ENCODE measurements around the gene ALOX12.

ALOX12 gene

GRCh38 chr17:7027335-7027734, 31.5 kb downstream of the ALOX12 start:
- Histone ChIP-seq H3K23ac (ENCODE audit: low read depth, low read length, poor library complexity) (no peak overlapping the region), H2BK5ac (ENCODE audit: low read length) (no peak overlapping the region), H3K79me1 (ENCODE audit: low read depth, low read length) (peaks cover 1% of the 10 kb centered on the region), H3K4me1 (ENCODE audit: control insufficient read depth in 2 of 2, insufficient read depth in 1 of 2, low read depth in 1 of 2, low read length in 2 of 2) (peaks cover 0 to 4% of the 10 kb centered on the region in 2 donors), H3K4me2 (ENCODE audit: insufficient read depth, low read length, poor library complexity, severe bottlenecking) (no peak overlapping the region), H2BK12ac (ENCODE audit: low read length) (no peak overlapping the region), H4K8ac (ENCODE audit: low read depth, low read length) (no peak overlapping the region), H2BK15ac (ENCODE audit: low read length) (peak overlapping the region; percentile 87), H3K36me3 (replicated peaks in 1 of 2; ENCODE audit: control insufficient read depth in 2 of 2, insufficient read depth in 2 of 2, low read length in 2 of 2) (no peaks in the 10 kb centered on the region), H3K27me3 (ENCODE audit: control insufficient read depth in 3 of 3, insufficient read depth in 3 of 3, low read depth in 1 of 3, low read length in 3 of 3) (peaks cover 10 to 35% (median 20%) of the 10 kb centered on the region in 3 experiments), H2AK5ac (ENCODE audit: low read depth, low read length) (peak overlapping the region; percentile 89), H3K4ac (ENCODE audit: low read length) (no peak overlapping the region), H2AFZ (ENCODE audit: low read length) (no peak overlapping the region), H4K91ac (ENCODE audit: low read depth, low read length, poor library complexity) (no peak overlapping the region), H3K4me3 (ENCODE audit: low read length in 2 of 2) (no peak overlapping the region), H2BK120ac (ENCODE audit: low read depth, low read length) (no peak overlapping the region), H3K27ac (replicated peaks; ENCODE audit: low read length) (no peak overlapping the region), H3K14ac (ENCODE audit: low read length) (no peak overlapping the region), H3K9me3 (replicated peaks in 1 of 2; ENCODE audit: control insufficient read depth in 2 of 2, insufficient read depth in 1 of 2, low read depth in 1 of 2, low read length in 2 of 2) (peaks cover 0 to 8% of the 10 kb centered on the region in 2 donors), H3K18ac (ENCODE audit: low read length) (no peak overlapping the region), H3K9ac (ENCODE audit: low read depth, low read length, poor library complexity) (peak overlapping the region; percentile 63)
- DNase-seq (ENCODE audit: low spot score), result no peak
- WGBS, 2 donors (ENCODE audit: extremely low coverage in 2 of 2, insufficient read length in 2 of 2, insufficient replicate concordance in 1 of 2), result no CpG with 5 or more reads among the region's 13 CpGs

DNA sequence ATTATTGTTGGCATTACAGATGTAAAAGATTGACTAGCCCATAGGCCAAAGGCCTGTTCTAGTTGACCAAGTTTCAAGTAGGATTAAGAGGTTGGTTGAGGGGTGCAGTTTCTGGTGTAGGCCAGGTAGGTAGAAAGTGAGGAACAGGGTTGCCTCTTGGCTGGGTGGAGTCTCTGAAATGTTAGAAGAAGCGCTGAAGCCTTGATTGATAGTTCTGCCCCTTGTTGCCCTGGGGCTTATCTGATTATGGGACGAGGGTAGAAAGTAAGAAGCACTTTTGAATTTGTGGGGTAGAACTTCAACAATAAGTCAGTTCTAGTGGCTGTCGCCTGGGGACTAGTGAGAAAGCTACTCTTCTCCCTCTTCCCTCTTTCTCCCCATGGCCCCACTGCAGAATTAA, 33.2 kb downstream of the ALOX12 start:
- Histone ChIP-seq H4K91ac (ENCODE audit: low read depth, low read length, poor library complexity) (no peak overlapping the region), H3K4me2 (ENCODE audit: insufficient read depth, low read length, poor library complexity, severe bottlenecking) (no peak overlapping the region), H2AK5ac (ENCODE audit: low read depth, low read length) (no peak overlapping the region), H2AFZ (ENCODE audit: low read length) (no peak overlapping the region), H2BK120ac (ENCODE audit: low read depth, low read length) (no peak overlapping the region), H3K14ac (ENCODE audit: low read length) (no peak overlapping the region), H3K4ac (ENCODE audit: low read length) (no peak overlapping the region), H3K4me1 (ENCODE audit: control insufficient read depth in 2 of 2, insufficient read depth in 1 of 2, low read depth in 1 of 2, low read length in 2 of 2) (peaks cover 0 to under 1% of the 10 kb centered on the region in 2 donors), H3K23ac (ENCODE audit: low read depth, low read length, poor library complexity) (no peak overlapping the region), H3K4me3 (ENCODE audit: low read length in 2 of 2) (no peak overlapping the region), H3K9ac (ENCODE audit: low read depth, low read length, poor library complexity) (no peak overlapping the region), H3K27ac (replicated peaks; ENCODE audit: low read length) (no peak overlapping the region), H3K9me3 (replicated peaks in 1 of 2; ENCODE audit: control insufficient read depth in 2 of 2, insufficient read depth in 1 of 2, low read depth in 1 of 2, low read length in 2 of 2) (no peaks in the 10 kb centered on the region), H3K27me3 (ENCODE audit: control insufficient read depth in 3 of 3, insufficient read depth in 3 of 3, low read depth in 1 of 3, low read length in 3 of 3) (peaks cover 0 to 21% (median 3%) of the 10 kb centered on the region in 3 experiments), H3K79me1 (ENCODE audit: low read depth, low read length) (no peaks in the 10 kb centered on the region), H2BK5ac (ENCODE audit: low read length) (no peak overlapping the region), H2BK12ac (ENCODE audit: low read length) (no peak overlapping the region), H2BK15ac (ENCODE audit: low read length) (no peak overlapping the region), H3K36me3 (replicated peaks in 1 of 2; ENCODE audit: control insufficient read depth in 2 of 2, insufficient read depth in 2 of 2, low read length in 2 of 2) (no peaks in the 10 kb centered on the region), H4K8ac (ENCODE audit: low read depth, low read length) (no peak overlapping the region), H3K18ac (ENCODE audit: low read length) (no peak overlapping the region)
- no CpG with 5 or more reads among the region's 3 CpGs for WGBS, 2 donors (ENCODE audit: extremely low coverage in 2 of 2, insufficient read length in 2 of 2, insufficient replicate concordance in 1 of 2)
- no peak for DNase-seq (ENCODE audit: low spot score)

- H3K9ac ChIP-seq (ENCODE audit: low read depth, low read length, poor library complexity), result no peak overlapping the region
- no peaks in the 10 kb centered on the region for H3K9me3 ChIP-seq (replicated peaks in 1 of 2; ENCODE audit: control insufficient read depth in 2 of 2, insufficient read depth in 1 of 2, low read depth in 1 of 2, low read length in 2 of 2)
- no peak overlapping the region for H4K8ac ChIP-seq (ENCODE audit: low read depth, low read length)
- no peak overlapping the region for H3K4me3 ChIP-seq (ENCODE audit: low read length in 2 of 2)
- H3K27me3 ChIP-seq (ENCODE audit: control insufficient read depth in 3 of 3, insufficient read depth in 3 of 3, low read depth in 1 of 3, low read length in 3 of 3), result peaks cover 0 to 15% (median 0%) of the 10 kb centered on the region in 3 experiments
- H4K91ac ChIP-seq (ENCODE audit: low read depth, low read length, poor library complexity), result no peak overlapping the region
- H2BK15ac ChIP-seq (ENCODE audit: low read length), result no peak overlapping the region
- H3K23ac ChIP-seq (ENCODE audit: low read depth, low read length, poor library complexity), result no peak overlapping the region
- no peak overlapping the region for H3K4me2 ChIP-seq (ENCODE audit: insufficient read depth, low read length, poor library complexity, severe bottlenecking)
- H3K4ac ChIP-seq (ENCODE audit: low read length), result no peak overlapping the region
- no peak overlapping the region for H3K27ac ChIP-seq (replicated peaks; ENCODE audit: low read length)
- no peak overlapping the region for H2AFZ ChIP-seq (ENCODE audit: low read length)
- no peak overlapping the region for H2AK5ac ChIP-seq (ENCODE audit: low read depth, low read length)
- H2BK5ac ChIP-seq (ENCODE audit: low read length), result no peak overlapping the region
- H2BK120ac ChIP-seq (ENCODE audit: low read depth, low read length), result no peak overlapping the region
- WGBS, 2 donors (ENCODE audit: extremely low coverage in 2 of 2, insufficient read length in 2 of 2, insufficient replicate concordance in 1 of 2), result no CpG with 5 or more reads among the region's 8 CpGs
- no peak overlapping the region for H3K14ac ChIP-seq (ENCODE audit: low read length)
- H3K18ac ChIP-seq (ENCODE audit: low read length), result no peak overlapping the region
- no peak overlapping the region for H2BK12ac ChIP-seq (ENCODE audit: low read length)
- no peaks in the 10 kb centered on the region for H3K79me1 ChIP-seq (ENCODE audit: low read depth, low read length)
- no peaks in the 10 kb centered on the region for H3K36me3 ChIP-seq (replicated peaks in 1 of 2; ENCODE audit: control insufficient read depth in 2 of 2, insufficient read depth in 2 of 2, low read length in 2 of 2)
- DNase-seq (ENCODE audit: low spot score), result no peak
- H3K4me1 ChIP-seq (ENCODE audit: control insufficient read depth in 2 of 2, insufficient read depth in 1 of 2, low read depth in 1 of 2, low read length in 2 of 2), result no peaks in the 10 kb centered on the region
Measured at GRCh38 chr17:7029659-7030058, 33.8 kb downstream of the ALOX12 start.

DNA sequence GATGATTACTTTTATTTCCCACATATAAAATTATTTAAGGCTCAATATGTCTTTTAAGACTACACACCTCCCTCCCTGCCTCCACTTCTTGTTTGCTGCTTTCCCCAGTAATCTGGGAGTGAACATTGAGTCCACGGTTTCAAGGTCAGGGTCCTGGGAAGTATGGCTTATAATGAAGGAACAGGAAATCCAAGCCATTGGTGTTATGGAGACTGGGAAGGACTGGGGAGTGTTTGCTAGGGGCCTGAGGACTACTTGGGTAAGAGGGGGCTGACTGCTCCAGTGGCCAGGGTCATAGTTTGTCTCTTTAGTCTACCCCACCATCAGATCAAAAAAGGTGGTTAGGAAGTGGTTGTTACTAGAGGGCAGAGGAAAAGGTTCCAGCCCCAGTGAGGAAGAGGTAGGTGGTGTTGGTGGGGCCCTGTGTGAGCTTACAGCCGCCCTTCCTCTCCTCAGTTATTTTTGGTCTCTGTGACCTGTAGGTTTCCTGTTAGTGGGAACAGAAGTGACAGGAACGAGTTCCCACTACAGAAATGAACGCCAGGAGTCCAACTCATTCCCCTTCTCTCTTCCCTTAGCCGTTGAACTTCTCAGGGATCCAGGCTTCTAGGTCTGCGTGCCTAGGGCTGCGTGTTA, 39.2 kb downstream of the ALOX12 start:
- no peak overlapping the region for H2BK5ac ChIP-seq (ENCODE audit: low read length)
- peaks cover 0 to 2% of the 10 kb centered on the region in 2 donors for H3K9me3 ChIP-seq (replicated peaks in 1 of 2; ENCODE audit: control insufficient read depth in 2 of 2, insufficient read depth in 1 of 2, low read depth in 1 of 2, low read length in 2 of 2)
- H2AK5ac ChIP-seq (ENCODE audit: low read depth, low read length), result no peak overlapping the region
- H3K9ac ChIP-seq (ENCODE audit: low read depth, low read length, poor library complexity), result peak overlapping the region; percentile 79
- peaks cover 9 to 10% of the 10 kb centered on the region in 2 donors for H3K4me1 ChIP-seq (ENCODE audit: control insufficient read depth in 2 of 2, insufficient read depth in 1 of 2, low read depth in 1 of 2, low read length in 2 of 2)
- H2BK120ac ChIP-seq (ENCODE audit: low read depth, low read length), result no peak overlapping the region
- H3K14ac ChIP-seq (ENCODE audit: low read length), result no peak overlapping the region
- H3K4ac ChIP-seq (ENCODE audit: low read length), result no peak overlapping the region
- H3K27me3 ChIP-seq (ENCODE audit: control insufficient read depth in 3 of 3, insufficient read depth in 3 of 3, low read depth in 1 of 3, low read length in 3 of 3), result peaks cover 0 to 7% (median 0%) of the 10 kb centered on the region in 3 experiments
- H4K91ac ChIP-seq (ENCODE audit: low read depth, low read length, poor library complexity), result no peak overlapping the region
- peaks cover 1% of the 10 kb centered on the region for H3K79me1 ChIP-seq (ENCODE audit: low read depth, low read length)
- peak overlapping the region; percentile 23 for H3K18ac ChIP-seq (ENCODE audit: low read length)
- peak overlapping the region; percentile 96 for H2AFZ ChIP-seq (ENCODE audit: low read length)
- no peak overlapping the region for H3K27ac ChIP-seq (replicated peaks; ENCODE audit: low read length)
- DNase-seq (ENCODE audit: low spot score), result no peak
- no CpG with 5 or more reads among the region's 7 CpGs for WGBS, 2 donors (ENCODE audit: extremely low coverage in 2 of 2, insufficient read length in 2 of 2, insufficient replicate concordance in 1 of 2)
- peak overlapping the region; percentile 60 for H3K4me2 ChIP-seq (ENCODE audit: insufficient read depth, low read length, poor library complexity, severe bottlenecking)
- no peaks in the 10 kb centered on the region for H3K36me3 ChIP-seq (replicated peaks in 1 of 2; ENCODE audit: control insufficient read depth in 2 of 2, insufficient read depth in 2 of 2, low read length in 2 of 2)
- H2BK12ac ChIP-seq (ENCODE audit: low read length), result no peak overlapping the region
- H3K23ac ChIP-seq (ENCODE audit: low read depth, low read length, poor library complexity), result no peak overlapping the region
- H2BK15ac ChIP-seq (ENCODE audit: low read length), result no peak overlapping the region
- H4K8ac ChIP-seq (ENCODE audit: low read depth, low read length), result no peak overlapping the region
- H3K4me3 ChIP-seq (ENCODE audit: low read length in 2 of 2), result peak overlapping the region; percentile 81 to 86
